Hematopoietic multipotent progenitor cell (in vitro differentiated cells): ENCODE data around the gene MAPKAP1. TPM values are rescaled to one million over a fixed set of nuclear protein-coding genes. Genes with fewer than 3 reads are reported as not detected.
"Not testable (repeated sequence)": the region's sequence is repeated elsewhere in the genome, so short reads cannot be mapped to it uniquely, and the experiment has no call there.

ENCODE experiments used
- DNase-seq, 3 donors: peaks; one replicate each; pipeline ENCODE4 v3.0.0-alpha.2; 2011 to 2015; ENCODE audit warnings: low read depth in 2 of 3, low spot score in 2 of 3
- total RNA-seq: library from RNA; depleted of rRNA; stranded (reverse); fragments of >200 nt; gene quantifications from one replicate; pipeline ENCODE4 v1.2.3, GENCODE V29; 2012

The MAPKAP1 gene
- total RNA-seq, 1 donor = 52.2 TPM

DNA sequence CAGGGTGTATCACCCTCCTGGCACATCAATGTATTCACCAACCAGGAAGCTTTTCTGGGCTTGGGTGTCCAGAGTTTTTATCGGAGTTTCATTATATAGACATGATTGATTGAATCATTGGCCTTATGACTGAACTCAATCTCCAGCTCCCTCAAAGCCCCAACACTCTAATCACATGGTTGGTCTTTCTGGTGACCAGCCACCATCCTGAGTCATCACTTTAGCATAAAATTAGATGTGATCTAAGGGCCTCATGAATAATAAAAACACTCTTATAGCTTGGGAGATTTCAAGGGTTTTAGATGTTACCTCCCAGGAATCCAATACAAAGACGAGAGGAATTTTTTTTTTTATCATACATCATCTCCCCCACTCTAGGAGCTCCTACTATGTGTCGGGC, 32.4 kb upstream of the MAPKAP1 start:
- DNase-seq = no peak

DNA sequence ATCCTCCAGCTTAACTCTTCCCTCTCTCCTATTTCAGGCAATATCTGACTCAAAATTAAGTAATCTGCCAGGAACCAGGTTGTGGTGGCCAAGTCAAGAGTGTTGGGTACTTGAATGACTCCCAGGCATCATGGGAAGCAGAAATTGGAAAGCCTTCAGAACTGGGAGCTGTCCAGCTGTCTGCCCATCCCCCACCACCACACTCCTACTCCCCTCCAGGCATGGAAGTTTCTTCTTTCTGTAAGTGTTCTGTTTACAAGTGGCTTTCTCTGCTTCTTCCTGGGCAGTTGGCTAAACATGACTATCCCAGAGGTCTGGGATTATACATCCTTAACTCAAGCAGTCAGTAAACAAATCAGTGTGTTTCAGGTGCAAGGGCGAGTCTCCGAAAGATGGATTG, 25.6 kb upstream of the MAPKAP1 start:
- no peak for DNase-seq

DNA sequence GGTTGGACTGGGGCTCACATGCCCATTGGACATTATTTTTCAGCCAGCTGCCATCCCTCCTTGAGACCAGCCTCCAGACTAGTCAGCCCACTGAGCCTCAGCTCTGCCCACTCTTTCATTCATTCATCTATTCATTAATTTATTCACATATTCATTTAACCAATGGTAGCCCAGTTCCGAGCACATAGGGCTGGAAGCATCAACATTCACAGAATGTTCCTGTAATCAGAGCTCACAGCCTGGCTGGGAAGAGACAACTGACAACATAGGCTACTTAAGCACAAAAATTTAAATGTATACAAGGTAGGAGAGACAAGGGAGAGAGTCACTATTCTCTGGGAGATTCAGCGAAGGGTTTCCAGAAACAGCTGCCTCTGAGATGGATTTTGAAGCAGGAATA, 23.2 kb upstream of the MAPKAP1 start:
- no peak for DNase-seq

DNA sequence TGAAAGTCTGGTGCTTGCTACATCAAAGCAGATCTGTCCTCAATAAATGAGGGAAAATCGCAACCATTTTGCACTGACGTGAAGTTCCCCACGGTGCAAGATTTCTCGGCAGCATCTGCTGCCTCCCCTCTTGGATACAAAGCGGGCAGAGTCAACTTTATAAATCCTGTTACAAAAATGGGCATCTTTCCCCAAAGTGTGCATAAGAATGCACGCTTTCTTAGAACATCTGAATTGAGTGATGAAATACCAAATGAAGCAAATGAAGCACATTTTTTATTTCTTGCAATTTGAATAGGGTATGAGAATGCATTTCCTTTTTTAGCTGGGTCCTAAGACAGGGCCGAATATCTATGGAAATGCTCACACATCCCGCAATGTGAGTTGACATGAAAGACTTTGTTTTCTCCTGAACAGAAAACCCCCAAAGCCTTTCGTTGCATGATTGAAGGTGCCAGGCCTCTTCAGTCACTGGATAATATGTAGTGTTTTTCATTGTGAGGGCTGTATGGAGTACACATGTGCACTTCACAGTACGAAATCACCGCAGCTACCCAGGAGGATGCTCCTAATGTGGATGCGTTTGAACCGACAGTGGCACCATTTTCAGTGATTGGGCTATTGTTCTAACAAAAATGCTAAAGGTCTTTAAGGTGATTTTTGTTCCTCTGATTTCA, 19.6 kb upstream of the MAPKAP1 start:
- no peak for DNase-seq

DNA sequence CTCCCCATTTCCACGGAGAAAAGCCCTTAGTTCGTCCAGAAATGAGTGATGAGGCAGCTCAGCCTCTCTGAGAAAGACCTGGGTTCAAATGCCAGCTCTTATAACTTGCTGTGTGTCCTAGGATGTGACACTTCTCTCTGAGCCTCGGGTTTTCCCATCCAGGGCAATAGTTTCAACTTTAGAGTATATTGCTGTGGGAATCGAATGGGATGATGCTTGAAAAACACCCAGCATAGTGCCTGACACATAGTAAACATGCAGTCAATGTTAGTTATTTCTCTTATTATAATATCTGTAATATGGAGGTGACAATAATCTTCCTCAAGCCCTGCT, 430 bp upstream of the MAPKAP1 start:
- DNase-seq = peak in 1 of 3 donors; percentile 9

DNA sequence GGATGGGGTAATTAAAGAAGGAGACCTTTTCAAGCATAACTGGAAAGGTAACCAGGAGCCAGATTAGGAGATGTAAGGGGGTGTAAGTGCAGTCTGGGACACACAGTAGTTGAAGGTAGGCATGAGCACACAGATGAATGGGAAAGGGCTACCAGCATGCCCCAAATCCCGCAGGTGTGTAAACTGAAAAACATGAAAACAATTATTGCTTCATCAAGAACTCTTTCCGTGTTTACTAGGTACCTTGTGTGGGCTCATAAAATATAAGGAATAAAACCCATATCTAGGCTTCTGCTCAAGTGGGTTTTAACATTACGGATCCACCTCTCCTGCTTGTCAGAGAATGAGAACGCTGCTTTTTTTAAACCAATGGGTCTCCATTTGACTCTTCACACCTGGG, 1.1 kb downstream of the MAPKAP1 start:
- no peak for DNase-seq

DNA sequence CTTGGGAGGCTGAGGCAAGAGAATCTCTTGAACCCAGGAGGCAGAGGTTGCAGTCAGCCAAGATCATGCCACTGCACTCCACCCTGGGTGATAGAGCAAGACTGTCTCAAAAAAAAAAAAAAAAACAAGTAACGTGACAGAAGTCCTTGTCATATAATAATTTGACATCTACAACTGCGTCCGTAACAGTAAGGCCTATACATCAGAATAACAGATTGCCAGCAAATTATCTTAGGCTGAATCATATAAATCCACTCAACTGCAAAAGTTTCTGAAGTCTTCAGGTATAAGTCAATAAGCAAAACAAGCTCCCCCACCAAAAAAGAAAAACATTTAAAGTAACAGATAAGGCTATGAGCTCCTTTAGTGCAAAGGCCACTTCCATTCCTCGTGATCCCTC, 3.3 kb downstream of the MAPKAP1 start:
- DNase-seq = no peak

DNA sequence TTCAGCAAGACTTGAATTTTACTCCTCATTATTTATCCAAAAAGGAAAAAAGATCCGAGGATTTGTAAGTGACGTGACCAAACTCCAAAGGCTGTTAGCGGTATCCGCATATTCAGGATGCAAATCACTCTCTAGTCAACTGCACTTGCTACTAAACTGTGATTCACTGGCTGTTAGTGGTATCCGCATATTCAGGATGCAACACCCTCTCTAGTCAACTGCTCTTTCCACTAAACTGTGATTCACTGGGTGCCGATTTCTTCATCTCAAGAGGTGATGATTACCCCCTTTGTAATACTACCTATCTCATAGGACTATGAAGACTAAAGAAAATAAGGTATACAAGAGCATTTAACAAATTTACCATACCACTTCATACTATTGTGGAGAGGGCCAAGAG, 5.7 kb downstream of the MAPKAP1 start:
- DNase-seq = no peak

DNA sequence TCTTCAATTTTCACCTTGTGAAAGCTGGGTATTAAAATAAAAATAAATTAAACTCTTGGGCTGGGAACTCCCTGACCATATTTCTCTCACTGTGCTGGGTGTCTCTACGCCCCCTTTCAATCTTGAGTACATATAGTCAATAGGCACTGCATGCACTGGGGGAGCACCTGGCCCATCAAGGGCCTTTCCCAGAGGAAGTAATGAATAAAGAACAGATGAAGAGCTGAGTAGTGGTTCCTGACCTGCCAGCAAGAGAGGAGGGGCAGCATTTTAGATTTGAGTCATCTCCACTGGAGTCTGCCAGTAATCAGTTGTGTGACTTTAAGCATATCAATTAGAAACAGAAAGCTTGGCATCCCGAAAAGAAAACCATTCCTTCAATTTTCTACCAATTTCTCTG, 6.2 kb downstream of the MAPKAP1 start:
- DNase-seq = no peak

DNA sequence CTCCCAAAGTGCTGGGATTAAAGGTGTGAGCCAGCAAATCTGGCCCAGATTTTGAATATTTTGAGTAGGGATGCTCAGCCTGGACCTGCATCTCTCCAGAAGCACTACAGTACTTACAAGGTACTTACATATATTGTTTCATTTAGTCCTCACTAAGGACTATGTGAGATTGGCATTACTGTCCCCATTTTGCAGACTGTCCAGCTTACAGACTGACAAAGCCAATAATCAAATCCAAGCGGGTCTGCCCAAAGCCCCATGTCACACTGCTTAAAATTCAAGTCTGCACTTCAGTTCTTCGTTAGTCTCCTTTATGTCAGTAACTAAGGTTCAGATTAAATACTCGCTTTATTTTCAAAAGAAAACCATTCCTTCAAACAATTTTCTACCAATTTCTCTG, 7.1 kb downstream of the MAPKAP1 start:
- DNase-seq = no peak

DNA sequence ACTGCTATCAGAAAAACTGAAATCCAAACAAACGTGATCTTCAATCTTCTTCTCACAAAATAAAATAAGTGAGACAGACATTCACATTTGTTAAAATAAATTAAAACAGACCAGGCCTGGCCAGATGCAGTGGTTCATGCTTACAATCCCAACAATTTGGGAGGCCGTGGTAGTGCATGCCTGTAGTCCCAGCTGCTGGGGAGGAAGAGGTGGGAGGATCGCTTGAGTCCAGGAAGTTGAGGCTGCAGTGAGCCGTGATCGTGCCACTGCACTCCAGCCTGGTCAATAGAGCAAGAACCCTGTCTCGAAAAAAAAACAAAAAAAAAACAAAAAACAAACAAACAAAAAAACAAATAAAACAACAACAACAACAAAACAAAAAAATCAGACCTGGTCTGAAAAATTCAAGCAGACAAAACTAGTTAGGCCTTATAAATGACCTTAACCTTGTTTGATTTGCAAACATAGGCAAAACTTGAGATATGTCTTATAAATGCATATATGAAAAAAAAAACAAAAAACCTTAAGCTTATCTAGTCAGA, 10.8 kb downstream of the MAPKAP1 start:
- no peak for DNase-seq

DNA sequence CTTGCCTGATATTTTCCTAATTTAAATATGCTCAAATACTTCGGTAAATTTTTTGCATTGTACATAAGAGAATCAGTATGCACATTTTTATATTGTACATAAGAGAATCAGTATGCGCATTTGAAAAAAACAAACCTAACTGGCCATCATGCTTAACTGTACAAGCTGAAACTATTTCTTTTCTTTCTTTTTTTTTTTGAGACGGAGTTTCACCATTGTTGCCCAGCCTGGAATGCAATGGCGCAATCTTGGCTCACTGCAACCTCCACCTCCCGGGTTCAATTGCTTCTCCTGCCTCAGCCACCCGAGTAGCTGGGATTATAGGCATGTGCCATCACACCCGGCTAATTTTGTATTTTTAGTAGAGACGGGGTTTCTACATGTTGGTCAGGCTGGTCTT, 11.5 kb downstream of the MAPKAP1 start:
- DNase-seq = not testable (repeated sequence)

DNA sequence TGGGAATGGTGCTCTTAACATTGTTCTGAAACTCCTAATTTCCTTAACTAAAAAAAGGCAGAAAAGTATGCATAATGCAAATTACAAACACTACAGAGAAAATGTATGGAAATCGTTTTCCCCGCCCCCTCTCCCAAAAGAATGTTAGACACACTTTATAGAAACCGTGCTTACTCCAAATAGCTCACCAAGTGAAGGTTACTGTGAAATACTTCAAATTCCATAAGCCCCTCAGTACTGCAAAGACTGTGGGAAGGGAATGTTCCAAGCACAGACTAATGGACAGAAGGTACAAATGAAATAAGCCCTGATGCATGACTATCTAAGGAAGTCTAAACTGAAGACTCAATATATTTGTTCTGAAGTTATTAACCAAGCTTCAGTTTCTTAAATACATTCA, 12.5 kb downstream of the MAPKAP1 start:
- DNase-seq = no peak

DNA sequence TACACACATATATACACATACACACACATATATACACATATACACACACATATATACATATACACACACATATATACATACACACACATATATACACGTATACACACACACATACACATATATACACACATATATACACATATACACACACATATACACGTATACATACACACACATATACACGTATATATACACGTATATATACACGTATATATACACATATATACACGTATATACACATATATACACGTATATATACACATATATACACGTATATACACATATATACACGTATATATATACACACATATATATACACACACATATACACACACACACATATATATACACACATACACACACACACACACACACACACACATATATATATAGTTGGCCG, 13.5 kb downstream of the MAPKAP1 start:
- DNase-seq = not testable (repeated sequence)

DNA sequence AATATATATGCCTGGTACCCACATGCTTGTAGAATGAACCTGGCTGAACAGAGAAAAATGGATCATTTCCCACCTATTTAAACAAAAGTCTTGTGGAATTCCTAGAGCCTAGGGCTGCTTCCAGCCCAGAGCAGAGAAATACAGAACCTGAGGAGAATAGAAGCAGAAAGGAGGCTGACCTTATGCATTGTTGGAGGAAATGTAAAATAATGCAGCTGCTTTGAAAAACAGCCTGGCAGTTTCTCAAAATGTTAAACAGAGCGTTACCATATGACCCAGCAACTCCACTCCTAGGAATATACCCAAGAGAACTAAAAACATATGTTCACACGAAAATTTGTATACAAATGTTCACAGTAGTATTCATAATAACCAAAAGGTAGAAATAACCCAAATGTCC, 15.1 kb downstream of the MAPKAP1 start:
- DNase-seq = no peak

DNA sequence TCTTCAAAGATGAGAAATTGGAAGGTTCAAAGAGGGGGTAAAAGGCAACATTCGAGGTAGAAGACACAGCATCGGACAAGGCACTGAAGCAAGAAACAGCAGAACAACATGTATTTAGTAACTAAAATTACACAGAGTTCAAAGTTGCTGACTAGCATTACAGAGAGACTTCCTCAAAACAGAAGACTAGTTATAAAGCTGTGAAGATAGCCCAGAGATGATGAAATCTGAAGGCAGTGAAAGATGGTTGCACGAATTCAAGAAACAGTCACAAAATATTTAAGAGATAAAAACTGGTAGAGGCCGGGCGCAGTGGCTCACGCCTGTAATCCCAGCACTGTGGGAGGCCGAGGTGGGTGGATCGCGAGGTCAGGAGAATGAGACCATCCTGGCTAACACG, 16.3 kb downstream of the MAPKAP1 start:
- no peak for DNase-seq

DNA sequence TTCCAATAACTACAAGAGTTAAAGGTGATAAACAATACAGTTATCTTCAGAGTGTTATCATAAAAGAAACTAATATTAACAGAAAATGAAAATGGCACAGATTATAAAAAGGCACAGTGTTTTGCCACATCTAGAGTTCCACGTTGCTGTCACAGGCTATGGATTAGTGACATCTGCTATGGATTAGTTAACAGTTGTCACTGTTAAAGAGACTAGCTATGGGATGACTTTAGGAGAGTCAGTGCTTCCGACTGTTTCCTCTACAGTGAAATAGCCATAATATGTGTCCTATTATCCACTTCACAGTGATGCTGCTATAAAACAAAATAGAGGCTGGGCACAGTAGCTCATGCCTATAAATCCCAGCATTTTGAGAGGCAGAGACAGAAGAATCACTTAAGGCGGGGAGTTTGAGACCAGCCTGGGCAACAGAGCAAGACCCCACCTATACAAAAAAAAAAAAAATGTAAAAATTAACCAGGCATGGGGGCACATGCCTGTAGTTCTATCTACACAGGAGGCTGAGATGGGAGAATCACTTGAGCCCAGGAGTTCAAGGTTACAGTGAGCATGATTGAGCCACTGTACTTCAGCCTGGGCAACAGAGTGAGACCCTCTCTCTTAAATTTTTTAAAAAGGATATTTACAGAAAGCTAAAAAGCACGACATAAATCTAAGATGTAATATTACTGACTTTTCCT, 19.7 kb downstream of the MAPKAP1 start:
- DNase-seq = no peak

DNA sequence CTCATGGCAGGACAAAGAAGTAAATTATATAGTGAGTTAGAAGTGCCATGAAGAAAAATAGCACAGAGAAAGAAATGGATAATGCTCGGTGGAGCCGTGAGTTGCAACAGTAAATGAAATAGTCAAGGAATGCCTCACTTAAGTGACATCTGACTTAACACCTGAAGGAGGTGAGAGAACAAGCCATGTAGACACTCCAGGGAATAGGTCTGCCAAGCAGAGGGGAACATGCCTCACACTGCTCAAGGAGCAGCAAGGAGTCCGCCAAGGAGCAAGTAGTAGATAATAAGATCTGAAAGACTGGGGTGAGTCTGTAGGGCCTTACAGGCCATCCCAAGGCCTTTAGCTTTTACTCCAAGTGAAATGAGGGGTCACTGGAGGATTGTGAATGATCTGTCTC, 21.8 kb downstream of the MAPKAP1 start:
- DNase-seq = no peak

DNA sequence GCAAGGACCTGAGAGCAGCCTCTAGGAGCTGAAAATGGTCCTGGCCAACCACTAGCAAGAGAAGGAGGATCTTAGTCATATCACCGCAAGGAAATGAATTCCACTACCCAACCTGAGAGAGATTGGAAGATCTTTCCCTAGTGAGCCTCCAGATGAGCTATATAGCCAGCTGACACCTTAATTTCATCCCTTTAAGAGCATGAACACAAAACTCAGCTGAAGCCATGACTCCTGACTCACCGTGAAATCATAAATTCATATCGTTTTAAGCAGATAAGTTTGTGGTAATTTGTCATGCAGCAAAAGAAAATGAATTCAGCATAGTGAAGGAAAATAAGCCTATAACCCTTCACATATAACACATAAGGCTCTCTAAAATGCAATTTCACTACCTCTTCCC, 23.5 kb downstream of the MAPKAP1 start:
- DNase-seq = no peak

DNA sequence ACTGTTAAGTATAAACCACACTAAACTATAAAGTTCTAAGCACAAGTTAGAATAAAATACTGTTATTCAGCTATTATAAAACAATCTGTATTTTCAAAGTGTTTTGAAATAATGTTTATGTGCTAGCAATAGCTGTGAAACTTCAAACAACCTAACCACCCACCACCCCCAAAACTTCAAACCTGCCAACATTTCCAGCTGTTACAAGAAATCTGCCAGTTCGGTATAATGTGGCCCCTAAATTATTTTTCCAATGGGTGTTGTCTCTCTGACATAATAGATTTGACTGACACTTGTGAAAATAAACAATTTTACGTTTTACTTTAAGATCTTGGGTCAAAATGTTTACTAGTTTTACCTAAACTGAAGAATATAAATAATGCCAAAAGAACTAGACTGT, 24.7 kb downstream of the MAPKAP1 start:
- no peak for DNase-seq

DNA sequence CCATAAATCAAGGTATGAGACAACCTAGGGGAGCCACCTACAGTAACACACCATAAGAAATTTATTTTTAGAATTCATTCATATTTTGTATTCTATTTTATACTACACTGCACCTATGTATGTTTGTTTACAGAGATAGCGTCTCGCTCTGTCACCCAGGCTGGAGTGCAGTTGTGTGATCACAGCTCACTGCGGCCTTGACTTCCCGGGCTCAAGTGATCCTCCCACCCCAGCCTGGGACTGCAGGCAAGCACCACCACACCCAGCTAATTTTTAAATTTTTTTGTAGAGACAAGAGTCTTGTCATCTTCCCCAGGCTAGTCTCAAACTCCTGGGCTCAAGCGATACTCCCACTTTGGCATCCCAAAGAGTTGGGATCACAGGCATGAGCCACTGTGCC, 25.4 kb downstream of the MAPKAP1 start:
- DNase-seq = no peak

DNA sequence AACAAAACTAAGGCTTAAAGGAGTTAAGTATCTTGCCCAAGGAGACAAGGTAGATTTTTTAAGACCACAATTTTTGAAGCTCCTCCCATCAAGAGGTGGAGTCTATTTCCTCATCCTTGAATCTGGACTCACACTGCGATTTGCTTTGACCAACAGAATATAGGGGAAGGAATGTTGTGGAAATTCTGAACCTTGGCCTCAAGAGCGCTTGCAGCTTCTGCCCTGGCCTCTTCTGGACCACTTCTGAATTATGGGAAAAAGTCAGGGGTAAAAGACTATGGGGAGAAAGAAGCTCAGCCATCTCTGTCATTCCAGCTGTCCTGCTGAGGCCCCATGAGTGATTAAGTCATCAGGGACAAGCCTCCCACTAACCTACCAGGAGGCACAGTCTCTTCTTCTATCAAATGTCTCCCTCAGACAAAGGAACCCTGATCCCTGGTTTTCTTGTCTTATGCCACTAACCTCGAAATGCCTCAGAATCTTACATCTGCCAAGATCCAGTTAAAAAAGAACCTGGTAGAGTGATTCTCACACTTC, 25.9 kb downstream of the MAPKAP1 start:
- no peak for DNase-seq
